Posterior vena cava (tissue), 2 donors: ENCODE measurements around the gene TTYH1. TPM values are rescaled to one million over a fixed set of nuclear protein-coding genes. Genes with fewer than 3 reads are reported as not detected.
"Not testable (repeated sequence)": the region's sequence is repeated elsewhere in the genome, so short reads cannot be mapped to it uniquely, and the experiment has no call there.

Experiments
- DNase-seq: peaks from one replicate; pipeline ENCODE4 v3.0.0-alpha.2; 2020; ENCODE audit warnings: low spot score
- intact Hi-C, 2 donors: fragments of 100-400 bp; cut with DNase I; formaldehyde crosslinking; loops; one replicate each; pipeline versions ENCODE4 v1.14.1 to v1.14.2; 2022 to 2023
- long read RNA-seq, 2 donors: library from polyadenylated mRNA; unstranded; transcript quantifications; one replicate each; pipeline ENCODE4 v2.0.0, GENCODE V29; 2020 to 2021
- total RNA-seq, 2 donors: library from RNA; stranded (reverse); fragmentation: NEBNext Ultra II Directional; extraction: Animal tissue kit (Norgen Biotek cat#: 25700); gene quantifications; one replicate each; pipeline ENCODE4 v1.2.1, GENCODE V29; 2021
- donor health status: DM: yes; HTN: yes; CAD: no.
- donor health status: DM: yes; HTN: yes; CAD: no.

TTYH1 gene
- 1 to 10 TPM in 1 of 2 donors, under 1 TPM in 1; 0.60 to 1.4 TPM for total RNA-seq
- long read RNA-seq, donor 1, partial matches to known transcripts = 0 of 1 reads
- long read RNA-seq, donor 1, other reads (novel, unspliced or antisense) = 1 of 1 reads
- long read RNA-seq, donor 2, partial matches to known transcripts = 0 of 1 reads
- long read RNA-seq, donor 2, other reads (novel, unspliced or antisense) = 0 of 1 reads

DNA sequence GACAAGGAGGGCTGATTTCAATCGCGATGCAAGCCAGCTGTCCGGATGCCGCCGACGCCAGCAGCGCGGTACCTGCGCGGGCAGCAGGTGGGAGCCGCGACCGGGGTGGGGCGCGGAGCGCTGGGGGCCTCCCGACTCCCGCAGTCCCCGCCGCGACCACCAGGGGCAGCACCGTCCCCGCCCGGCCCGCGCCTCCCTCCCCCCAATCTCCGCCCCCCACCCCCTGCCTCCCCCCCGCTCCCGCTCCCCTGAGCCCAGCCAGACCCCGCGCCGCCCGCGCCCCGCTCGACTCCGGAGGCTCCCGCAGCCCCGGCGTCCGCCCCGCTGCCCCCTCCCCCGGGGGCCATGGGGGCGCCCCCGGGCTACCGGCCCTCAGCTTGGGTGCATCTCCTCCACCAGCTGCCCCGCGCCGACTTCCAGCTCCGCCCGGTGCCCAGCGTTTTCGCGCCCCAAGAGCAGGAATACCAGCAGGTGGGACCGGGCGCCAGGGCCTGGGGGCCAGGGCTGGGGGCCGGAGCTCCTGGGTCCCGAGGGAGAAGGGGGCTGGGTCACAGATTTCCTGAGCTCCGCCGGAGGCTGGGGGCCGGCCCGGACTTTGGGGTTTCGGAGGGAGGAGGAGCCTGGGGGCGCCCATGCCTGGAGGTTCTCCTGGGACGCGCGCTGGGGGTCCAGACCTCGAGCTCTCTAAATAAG, at the start of gene TTYH1:
TTYH1 (plus strand) TSS at position 257 of the 693 bp plus-strand sequence; CDS start at position 346, 89 bp downstream.
- DNase-seq = peak; percentile 34
- intact Hi-C loops = no loop called here

DNA sequence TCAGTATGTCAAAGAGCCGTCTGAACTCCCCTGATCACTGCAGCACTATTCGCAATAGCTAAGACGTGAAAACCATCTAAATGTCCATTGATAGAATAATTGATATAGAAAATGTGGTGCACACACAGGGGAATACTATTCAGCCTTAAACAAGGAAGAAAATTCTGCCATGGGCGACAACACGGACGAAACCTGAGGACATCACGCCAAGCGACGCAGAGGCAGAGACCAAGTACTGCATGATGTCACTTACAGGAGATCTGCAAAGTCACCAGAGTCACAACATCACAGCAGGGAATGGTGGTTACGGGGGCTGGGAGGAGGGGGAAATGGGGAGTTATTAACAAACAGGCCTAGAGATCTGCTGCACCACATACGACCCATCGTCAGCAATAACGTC, 49.5 kb upstream of the TTYH1 start:
- intact Hi-C loops = not testable (repeated sequence)

DNA sequence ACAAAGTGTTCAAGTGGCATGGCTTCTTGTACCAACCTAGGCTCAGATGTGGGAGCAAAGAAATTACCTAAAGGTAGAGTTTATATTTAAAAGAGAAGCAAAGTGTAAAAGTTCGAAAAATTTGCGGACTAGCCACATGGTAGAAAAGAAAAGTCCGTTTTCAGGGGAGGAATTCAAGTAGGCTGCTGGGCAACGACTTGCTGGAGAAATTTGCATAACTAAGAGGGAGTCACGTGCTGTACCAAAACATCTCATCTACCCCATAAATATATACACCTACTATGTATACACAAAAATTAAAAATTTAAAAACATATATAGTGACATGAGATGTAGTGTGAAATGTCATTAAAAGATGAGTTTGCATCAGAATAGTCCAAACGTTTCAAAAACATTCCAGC, 48.5 kb upstream of the TTYH1 start:
- intact Hi-C loops = no loop called here
- no peak for DNase-seq

More for the DNA sequence above, 49.5 kb upstream of the TTYH1 start:
- DNase-seq = not testable (repeated sequence)

DNA sequence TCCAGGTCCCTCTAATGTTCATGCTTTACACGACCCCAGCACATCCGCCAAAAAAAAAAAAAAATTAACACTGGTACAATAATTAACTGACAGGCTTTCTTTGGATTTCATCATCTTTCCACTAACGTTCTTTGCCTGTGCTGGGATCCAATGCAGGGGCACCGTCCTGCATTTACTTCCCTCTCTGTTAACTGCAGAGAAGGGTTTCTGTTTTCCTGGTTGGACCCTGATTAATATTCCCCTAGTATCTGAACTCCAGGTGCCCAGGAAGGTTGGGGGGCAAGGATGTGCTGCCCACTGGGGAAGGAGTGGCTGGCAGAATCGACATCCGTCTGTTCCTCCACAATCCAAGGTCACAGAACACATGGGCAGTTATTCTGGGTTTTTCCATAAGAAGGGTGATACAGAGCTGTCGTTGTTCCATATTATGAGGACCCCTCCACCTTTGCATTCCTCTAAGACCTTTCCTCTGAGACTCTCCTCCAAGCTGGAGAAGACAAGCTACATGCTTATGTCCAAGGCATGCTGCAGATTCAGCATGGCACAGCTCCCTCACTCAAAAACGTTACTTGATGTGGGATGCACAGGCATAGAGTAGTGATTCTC, 46.1 kb upstream of the TTYH1 start:
- intact Hi-C loops = no loop called here
- DNase-seq = no peak

DNA sequence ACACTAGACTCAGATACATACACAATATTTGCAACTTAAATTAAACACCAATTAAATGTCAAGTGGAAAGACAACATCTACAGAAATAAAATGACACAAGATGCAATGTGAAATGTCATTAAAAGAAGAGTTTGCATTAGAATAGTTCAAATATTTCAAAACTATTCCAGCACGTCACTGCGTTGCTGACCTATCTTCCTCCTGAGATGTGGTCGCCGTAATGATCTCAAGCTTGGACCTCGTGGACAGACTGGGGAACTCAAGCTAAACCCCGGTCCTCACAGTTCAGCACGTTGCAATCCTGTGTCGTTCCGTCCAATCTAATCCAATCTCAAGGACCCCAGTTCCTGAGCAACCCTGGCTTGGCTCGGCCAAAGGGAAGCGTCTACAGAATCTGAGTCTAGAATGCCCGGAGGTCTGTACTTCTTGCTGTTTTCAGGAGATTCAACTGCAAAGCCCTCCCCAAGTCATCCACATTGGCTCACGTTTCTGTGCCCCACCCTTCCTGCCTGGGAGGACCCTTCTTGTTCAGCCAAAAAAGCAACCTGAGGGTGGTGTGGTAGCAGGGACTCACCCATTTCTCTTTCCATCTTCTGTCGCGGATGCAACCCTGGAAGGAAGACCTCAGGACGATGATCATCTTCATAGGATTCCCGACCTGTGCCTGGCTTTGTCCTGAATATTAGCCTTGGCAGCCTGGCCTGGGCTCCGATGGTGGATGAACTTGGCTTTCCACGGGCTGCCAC, 45.4 kb upstream of the TTYH1 start:
- DNase-seq, intact Hi-C loops: not testable (repeated sequence)

DNA sequence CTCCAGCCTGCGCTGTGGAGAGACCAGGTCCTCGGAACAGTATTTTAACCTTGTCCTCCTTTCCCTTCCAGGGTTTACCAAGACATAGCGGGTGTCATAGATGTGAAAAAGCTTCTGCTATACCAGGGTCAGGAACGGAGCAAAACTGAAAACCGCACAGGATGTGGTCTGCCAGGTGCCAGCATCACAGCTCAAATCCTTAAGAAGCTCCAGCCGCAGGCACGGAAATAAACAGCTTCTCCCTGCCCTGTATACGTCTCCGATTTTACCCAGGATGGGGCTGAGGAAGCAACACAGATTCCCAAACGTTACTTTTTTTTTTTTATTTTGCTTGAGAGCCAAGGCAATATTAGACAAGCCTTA, 44.8 kb upstream of the TTYH1 start:
- DNase-seq, intact Hi-C loops: not testable (repeated sequence)

DNA sequence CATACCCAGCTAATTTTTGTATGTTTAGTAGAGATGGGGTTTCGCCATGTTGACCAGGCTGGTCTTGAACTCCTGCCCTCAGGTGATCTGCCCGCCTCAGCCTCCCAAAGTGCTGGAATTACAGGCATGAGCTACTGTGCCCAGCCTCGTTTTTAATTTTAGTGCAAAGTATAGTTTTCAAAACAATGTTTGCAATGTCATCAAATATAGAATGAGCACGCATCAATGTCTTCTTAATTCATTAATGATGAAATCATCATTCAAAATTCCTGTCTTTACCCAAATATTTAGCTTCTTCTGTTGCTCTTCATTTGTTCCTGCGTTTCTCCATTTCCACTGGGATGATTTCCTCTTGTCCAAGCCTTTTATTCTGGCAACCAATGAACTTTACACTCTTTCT, 43.8 kb upstream of the TTYH1 start:
- intact Hi-C loops, DNase-seq: not testable (repeated sequence)

DNA sequence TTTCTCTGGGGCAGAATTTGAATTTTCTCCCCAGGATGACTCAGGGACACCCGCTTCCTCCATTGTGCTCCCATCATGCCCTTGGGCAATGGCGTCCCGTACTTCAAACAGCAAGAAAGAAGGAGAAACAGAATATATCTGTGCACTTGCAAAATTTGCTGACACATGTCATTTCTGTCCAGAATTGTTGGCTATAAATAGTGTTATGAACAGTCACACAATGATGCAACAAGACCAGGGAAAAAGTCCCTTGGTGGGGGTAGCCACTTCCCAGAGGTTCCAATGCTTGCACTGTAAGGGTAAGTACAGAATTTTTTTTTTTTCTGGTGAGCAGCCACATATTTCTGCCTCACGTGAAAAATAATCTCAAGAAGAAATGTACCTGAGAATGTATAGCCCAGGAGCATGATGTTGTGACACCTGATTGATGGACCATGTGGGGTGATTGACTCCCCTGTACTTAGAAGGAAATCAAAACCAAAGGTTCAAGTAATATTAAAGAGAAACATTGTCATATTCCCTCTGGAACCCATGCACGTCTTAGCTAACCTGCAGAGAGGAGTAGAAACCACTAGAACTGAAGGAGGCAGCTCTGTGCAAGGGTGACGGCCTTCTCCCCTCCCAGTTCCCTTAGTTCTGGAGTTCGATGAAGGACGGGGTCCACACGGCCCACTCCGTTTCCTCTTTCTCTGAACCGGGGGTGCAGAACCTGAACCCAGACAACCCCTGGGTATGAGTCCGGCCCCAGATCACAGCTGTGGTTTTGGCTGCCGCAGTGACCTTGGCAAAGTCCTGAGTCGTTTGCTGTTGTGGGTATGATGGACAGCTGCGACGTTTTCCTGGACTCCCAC, 41.3 kb upstream of the TTYH1 start:
- intact Hi-C loops = no loop called here
- DNase-seq = no peak

DNA sequence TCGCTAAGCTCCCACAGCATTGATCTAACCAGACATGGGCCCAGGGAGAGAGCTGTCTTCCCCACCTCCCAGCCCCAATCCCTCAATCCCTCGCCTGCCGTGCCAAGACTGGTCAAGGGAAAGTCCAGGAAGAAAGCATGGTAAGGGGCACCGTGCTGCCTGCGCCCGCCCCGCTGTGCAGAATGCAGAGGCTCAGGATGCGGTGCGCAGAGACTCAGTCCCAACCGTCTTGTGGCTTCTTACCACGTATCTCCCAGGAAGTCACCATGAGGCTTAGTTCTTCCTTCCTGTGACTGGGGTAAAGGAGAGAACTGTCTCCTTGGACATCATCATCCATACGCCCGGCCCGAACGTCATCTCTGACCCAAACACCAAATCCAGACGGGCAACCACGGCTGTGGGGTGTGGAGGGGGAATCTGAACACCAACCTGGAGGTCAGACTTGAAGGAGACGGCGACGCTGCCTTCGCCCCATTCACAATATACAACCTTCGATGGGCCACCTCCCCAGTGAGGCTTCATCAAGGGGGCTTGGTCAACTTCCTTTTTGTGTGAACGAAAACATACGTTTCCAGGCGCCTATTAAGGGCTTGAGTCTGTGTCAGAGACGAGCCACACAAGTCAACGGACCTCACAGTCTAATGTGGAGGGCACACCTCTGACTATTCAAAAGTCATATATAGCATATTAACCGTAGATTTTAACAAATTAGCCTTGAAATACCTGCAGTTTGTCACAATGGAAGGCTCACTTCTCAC, 39.9 kb upstream of the TTYH1 start:
- DNase-seq, intact Hi-C loops: not testable (repeated sequence)

DNA sequence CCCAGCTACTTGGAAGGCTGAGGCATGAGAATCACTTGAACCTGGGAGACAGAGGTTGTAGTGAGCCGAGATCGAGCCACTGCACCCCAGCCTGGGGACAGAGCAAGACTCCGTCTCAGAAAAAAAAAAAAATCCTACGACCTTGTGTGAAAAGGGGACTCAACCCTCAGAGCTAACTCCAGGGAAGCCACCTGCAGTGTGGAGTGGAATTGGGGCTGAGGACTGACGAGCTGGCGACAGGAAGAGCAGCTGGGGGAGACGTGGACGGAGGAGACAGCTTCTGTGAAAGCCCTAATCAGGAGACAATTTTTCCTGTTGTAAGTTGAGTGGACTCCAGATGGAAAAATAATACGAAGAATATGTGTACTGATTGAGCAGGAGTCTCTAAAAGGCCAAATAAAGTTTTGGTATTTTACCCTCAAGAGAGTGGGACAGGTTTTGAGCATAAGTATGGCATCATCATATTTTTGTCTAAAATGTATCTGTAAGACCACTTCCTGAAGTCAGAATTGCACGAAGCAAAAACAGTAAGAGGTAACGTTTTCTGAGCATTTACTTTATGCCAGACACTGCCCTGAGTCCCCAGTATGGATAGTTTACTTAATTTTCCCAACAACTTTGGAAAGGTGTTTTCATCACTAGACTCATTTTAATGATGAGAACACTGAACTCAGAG, 38.5 kb upstream of the TTYH1 start:
- intact Hi-C loops = no loop called here
- no peak for DNase-seq

DNA sequence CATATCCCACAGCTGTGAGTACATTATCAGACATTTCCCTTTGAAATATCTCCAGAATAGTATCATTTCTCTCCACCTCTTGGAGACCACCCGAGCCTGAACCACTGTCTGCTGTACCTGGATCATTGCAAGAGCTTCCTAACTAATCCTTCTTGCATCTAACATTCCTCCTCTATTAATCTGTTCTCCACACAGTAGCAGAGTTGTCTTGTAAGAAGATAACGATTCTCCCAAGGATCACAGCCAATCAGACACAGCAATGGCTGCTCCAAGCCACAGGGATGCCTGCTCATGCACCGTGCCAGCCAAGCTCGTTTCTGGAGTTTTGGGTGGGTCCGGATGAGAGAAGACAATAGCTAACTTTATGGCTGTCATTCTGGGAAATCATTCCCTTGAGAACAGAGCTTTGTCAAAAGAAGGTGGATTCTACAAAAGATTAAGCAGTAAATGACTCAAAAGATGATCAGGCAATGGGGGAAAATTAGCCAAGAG, 36.0 kb upstream of the TTYH1 start:
- no peak for DNase-seq
- intact Hi-C loops = no loop called here

DNA sequence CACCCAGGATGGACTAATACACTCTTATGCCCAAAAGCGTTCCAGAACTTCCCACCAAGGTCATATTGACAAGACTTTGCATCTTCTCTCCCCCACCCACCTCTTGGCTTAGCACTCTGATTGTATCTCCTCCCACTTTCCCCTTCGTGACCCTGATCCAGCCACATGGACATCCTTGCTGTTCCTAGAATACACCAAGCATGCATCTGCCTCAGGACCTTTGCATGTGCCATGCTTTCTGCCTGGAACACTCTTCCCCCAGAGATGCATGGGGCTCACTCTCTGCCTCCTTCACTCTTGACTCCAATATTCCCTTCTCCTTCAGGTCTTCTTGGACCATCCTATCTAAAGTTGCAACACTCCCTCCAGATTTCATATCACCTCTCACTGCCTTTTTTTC, 34.4 kb upstream of the TTYH1 start:
- no peak for DNase-seq
- intact Hi-C loops = no loop called here

DNA sequence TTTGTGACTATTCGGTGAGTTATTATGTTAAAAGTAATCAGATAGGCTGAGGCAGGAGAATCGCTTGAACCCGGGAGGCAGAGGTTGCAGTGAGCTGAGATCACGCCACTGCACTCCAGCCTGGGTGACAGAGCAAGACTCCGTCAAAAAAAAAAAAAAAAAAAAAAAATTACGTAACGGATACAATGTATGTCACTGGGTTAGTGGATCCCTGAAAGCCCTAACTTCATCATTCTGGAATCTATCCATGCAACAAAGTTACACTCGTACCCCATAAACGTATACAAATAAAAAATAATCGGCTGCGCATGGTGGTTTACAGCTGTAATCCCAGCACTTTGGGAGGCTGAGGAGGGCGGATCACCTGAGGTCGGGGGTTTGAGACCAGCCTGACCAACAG, 33.2 kb upstream of the TTYH1 start:
- intact Hi-C loops, DNase-seq: not testable (repeated sequence)

DNA sequence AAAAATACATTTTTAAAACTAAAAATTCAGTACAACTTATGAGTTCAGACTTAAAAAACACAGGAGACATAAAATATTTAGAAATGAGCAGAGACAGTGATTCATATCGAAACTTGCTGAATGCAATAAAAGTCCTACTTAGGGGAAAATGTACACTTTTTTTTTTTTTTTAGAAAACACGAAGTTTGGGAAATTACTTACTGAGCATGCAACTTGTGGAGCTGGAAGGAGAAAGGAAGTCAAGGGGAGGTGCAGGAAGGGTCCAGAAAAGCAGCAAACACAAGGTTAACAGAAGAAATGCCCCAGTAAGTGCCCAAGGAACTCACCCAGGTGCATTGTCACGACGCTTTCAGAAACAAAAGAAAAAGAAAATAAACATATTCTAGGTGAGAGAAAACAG, 31.9 kb upstream of the TTYH1 start:
- DNase-seq = no peak
- intact Hi-C loops = no loop called here

DNA sequence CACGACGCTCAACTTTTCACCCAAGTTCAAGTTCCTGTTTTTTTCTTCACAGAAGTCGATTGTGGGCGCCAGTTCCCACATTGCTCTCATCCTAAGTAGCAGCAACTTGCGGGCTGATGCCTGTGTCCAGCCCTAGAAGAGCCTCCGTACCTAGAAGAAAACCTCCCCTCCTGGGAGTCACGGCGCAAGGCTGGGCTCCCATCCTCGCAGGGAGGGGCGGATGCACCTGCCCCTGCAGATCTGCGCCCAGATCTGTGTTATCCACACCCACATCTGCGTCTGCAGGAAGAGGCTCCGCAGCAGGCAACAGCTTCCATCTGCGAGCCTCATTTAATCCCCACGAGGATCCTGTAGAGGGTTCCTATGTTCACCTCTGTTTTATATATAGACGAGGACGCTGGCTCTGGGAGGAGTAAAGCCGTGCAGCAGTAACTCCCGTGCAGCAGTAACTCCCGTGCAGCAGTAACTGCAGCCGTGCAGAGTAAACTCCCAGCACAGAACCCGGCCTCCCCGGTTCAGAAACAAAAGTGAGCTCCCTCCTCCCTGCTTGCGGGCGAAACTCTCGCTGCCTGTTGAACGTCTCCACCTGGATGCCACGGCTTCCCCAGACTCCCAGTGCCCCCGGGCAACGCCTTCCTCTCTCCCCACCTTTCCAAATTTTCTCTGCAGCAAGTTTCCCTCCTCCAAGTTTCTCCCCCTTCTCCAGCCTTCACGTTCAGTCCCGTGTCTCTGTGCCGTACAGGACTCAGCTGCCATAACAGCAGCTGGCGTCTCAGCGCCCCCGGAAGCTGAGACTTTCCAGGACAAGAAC, 27.1 kb upstream of the TTYH1 start:
- intact Hi-C loops = no loop called here
- DNase-seq = no peak

DNA sequence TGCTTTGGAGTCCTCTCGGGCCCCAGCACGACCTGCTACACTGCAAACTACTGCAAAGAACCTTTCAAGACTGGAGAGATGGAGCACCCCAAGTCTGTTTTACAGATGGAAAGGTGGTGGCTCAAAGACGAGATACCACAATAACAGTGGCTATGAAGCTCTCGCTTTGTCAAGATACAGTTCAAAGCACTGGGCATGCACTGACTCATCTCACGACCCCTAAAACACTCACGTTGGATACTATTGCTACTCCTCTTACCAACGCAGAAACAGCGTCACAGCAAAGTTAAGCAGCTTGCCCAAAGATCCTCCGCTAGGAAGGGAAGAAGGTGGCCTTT, 26.5 kb upstream of the TTYH1 start:
- intact Hi-C loops = no loop called here
- no peak for DNase-seq

DNA sequence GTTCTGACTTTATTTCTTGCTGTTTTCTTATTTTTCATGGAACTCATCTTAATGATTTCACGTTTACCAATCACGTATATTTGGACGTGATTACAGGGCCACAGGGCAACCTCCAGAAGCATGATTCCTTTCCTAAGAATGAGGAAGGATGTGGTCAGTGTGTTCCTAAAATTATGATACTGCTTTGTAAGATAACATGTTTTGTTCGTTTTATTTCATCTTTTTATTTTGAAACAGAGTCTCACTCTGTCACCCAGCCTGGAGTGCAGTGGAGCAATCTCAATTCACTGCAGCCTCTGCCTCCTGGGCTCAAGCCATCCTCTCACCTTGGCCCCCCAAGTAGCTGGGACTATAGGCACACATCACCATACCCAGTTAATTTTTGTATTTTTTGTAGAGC, 25.7 kb upstream of the TTYH1 start:
- intact Hi-C loops = no loop called here

More for the DNA sequence above, 25.7 kb upstream of the TTYH1 start:
- no peak for DNase-seq
